ENCODE measurements around the gene URI1. TPM values are rescaled to one million over a fixed set of nuclear protein-coding genes. Genes with fewer than 3 reads are reported as not detected.

URI1 gene
- total and polyA plus RNA-seq, 2 of the 8 experiments (the other 6 are each of a cell fraction or from before 2014, with no cell fraction given): 27.7 to 64.3 TPM

GRCh38 chr19:29942404-29943261, 594 bp downstream of the URI1 start (continued):
- peak; percentile 29; the same call in 1 of the 2 replicates for TF ChIP-seq TAF1 (IDR thresholded peaks at IDR 0.05; ENCODE audit: low read depth, low read length)
- TF ChIP-seq MAFK (IDR thresholded peaks at IDR 0.05; ENCODE audit: low read depth, low read length): no peak
- TF ChIP-seq CBX8 (IDR thresholded peaks at IDR 0.05; ENCODE audit: borderline replicate concordance, low read depth, low read length): no peak
- no peak for TF ChIP-seq CEBPB (IDR thresholded peaks at IDR 0.05; ENCODE audit: low read depth, low read length)
- no peak for TF ChIP-seq BRCA1 (IDR thresholded peaks at IDR 0.05; ENCODE audit: low read depth, low read length)
- peak; percentile 66 for TF ChIP-seq KDM4A (IDR thresholded peaks at IDR 0.05; ENCODE audit: low read depth, low read length, severe bottlenecking)
- TF ChIP-seq NANOG (IDR thresholded peaks at IDR 0.05; ENCODE audit: insufficient read depth, low read depth, low read length, poor library complexity, severe bottlenecking): no peak
- TF ChIP-seq ATF3 (IDR thresholded peaks at IDR 0.05; ENCODE audit: insufficient read depth, low read depth, low read length): no peak
- no peak for TF ChIP-seq TEAD4 (IDR thresholded peaks at IDR 0.05; ENCODE audit: low read depth, low read length)
- TF ChIP-seq CTBP2 (IDR thresholded peaks at IDR 0.05; ENCODE audit: borderline replicate concordance, insufficient read depth, insufficient read length, low read length): no peak
- TF ChIP-seq RAD21 (IDR thresholded peaks at IDR 0.05 in 1 of 2, conservative IDR thresholded peaks at IDR 0.05 in 1 of 2; ENCODE audit: low read depth in 2 of 2, low read length in 2 of 2): no peak
- TF ChIP-seq RNF2 (IDR thresholded peaks at IDR 0.05; ENCODE audit: borderline replicate concordance, low read depth, low read length, missing control alignments, poor library complexity, severe bottlenecking): no peak
- TF ChIP-seq, protein P1, sequence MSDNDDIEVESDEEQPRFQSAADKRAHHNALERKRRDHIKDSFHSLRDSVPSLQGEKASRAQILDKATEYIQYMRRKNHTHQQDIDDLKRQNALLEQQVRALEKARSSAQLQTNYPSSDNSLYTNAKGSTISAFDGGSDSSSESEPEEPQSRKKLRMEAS (IDR thresholded peaks at IDR 0.05): peak; percentile 86
- no peak for TF ChIP-seq HDAC6 (IDR thresholded peaks at IDR 0.05; ENCODE audit: low read depth, low read length)
- TF ChIP-seq SUZ12 (IDR thresholded peaks at IDR 0.05; ENCODE audit: low read length): no peak
- no peak for TF ChIP-seq SIX5 (IDR thresholded peaks at IDR 0.05; ENCODE audit: low read depth, low read length)
- TF ChIP-seq EP300 (IDR thresholded peaks at IDR 0.05; ENCODE audit: borderline replicate concordance in 1 of 2, low read depth in 2 of 2, low read length in 2 of 2): no peak
- TF ChIP-seq NRF1 (IDR thresholded peaks at IDR 0.05; ENCODE audit: low read depth, low read length): no peak
- TF ChIP-seq SIN3A (conservative IDR thresholded peaks at IDR 0.05 in 1 of 2, IDR thresholded peaks at IDR 0.05 in 1 of 2; ENCODE audit: low read depth in 1 of 2, low read length in 2 of 2): peak; percentile 66 to 70; a peak in 1 of 4 replicates
- TF ChIP-seq CREB1 (IDR thresholded peaks at IDR 0.05): no peak

All from H1 (cell line).